ENCODE measurements around the gene PIAS4. TPM values are rescaled to one million over a fixed set of nuclear protein-coding genes. Genes with fewer than 3 reads are reported as not detected.

Gene PIAS4
- total and polyA plus RNA-seq, 2 of the 13 experiments (the other 11 are each of a cell fraction or from before 2014, with no cell fraction given) = 9.0 to 20.1 TPM

- TF ChIP-seq RBFOX2 (IDR thresholded peaks at IDR 0.05; ENCODE audit: low read depth, low read length) (peak; percentile 64), MIER3 (CRISPR knock-in tag; IDR thresholded peaks at IDR 0.05; ENCODE audit: borderline replicate concordance) (peak; percentile 68; the same call in 1 of the 2 replicates), ZNF337 (CRISPR knock-in tag; IDR thresholded peaks at IDR 0.05; ENCODE audit: borderline replicate concordance, low read depth) (peak; percentile 55; the same call in 1 of the 2 replicates), ZNF142 (CRISPR knock-in tag; IDR thresholded peaks at IDR 0.05) (peak; percentile 12; the same call in 1 of the 2 replicates), NKX3-1 (CRISPR knock-in tag; IDR thresholded peaks at IDR 0.05) (no peak), NR2C2 (CRISPR knock-in tag; IDR thresholded peaks at IDR 0.05; ENCODE audit: borderline replicate concordance) (peak; percentile 90), TCF12 (IDR thresholded peaks at IDR 0.05) (no peak), TCF12 (CRISPR knock-in tag; IDR thresholded peaks at IDR 0.05) (peak; percentile 26; the same call in 1 of the 2 replicates), ESRRA (CRISPR knock-in tag; IDR thresholded peaks at IDR 0.05; ENCODE audit: low read depth) (peak; percentile 86; the same call in 1 of the 2 replicates), KLF11 (CRISPR knock-in tag; IDR thresholded peaks at IDR 0.05) (no peak; the same call in 1 of the 2 replicates), RBM22 (optimal IDR thresholded peaks at IDR 0.05; ENCODE audit: low read length) (peak; percentile 35), ZNF362 (CRISPR knock-in tag; IDR thresholded peaks at IDR 0.05; ENCODE audit: borderline replicate concordance) (peak; percentile 65; the same call in 1 of the 2 replicates), CEBPG (CRISPR knock-in tag; IDR thresholded peaks at IDR 0.05) (peak; percentile 64), ZNF10 (CRISPR knock-in tag; IDR thresholded peaks at IDR 0.05; ENCODE audit: borderline replicate concordance, low read depth) (no peak), ZNF510 (CRISPR knock-in tag; IDR thresholded peaks at IDR 0.05; ENCODE audit: low read depth) (no peak), PRMT3 (CRISPR knock-in tag; IDR thresholded peaks at IDR 0.05; ENCODE audit: borderline replicate concordance, low read depth) (no peak), ZNF550 (CRISPR knock-in tag; IDR thresholded peaks at IDR 0.05; ENCODE audit: borderline replicate concordance) (no peak), ETS1 (CRISPR knock-in tag; IDR thresholded peaks at IDR 0.05) (no peak), THYN1 (CRISPR knock-in tag; IDR thresholded peaks at IDR 0.05; ENCODE audit: borderline replicate concordance, low read depth) (no peak), ATM (IDR thresholded peaks at IDR 0.05; ENCODE audit: borderline replicate concordance) (no peak), ZKSCAN8 (CRISPR knock-in tag; IDR thresholded peaks at IDR 0.05; ENCODE audit: borderline replicate concordance) (peak; percentile 89; the same call in 1 of the 2 replicates), FOXO1 (CRISPR knock-in tag; IDR thresholded peaks at IDR 0.05) (peak; percentile 84)
Observed at GRCh38 chr19:4052114-4052992, 44.8 kb downstream of the PIAS4 start (continued).

Data from HepG2 (cell line).